GM12874 (cell line): ENCODE results near the gene TMOD3.

Source experiments
- CTCF ChIP-seq: IDR thresholded peaks from 2 replicates; pipeline ENCODE4 v1.5.1; 2011; ENCODE audit warnings: low read depth, mild to moderate bottlenecking, control low read depth, low read length, moderate library complexity; ENCODE audit not compliant: insufficient read depth

TMOD3 gene

DNA sequence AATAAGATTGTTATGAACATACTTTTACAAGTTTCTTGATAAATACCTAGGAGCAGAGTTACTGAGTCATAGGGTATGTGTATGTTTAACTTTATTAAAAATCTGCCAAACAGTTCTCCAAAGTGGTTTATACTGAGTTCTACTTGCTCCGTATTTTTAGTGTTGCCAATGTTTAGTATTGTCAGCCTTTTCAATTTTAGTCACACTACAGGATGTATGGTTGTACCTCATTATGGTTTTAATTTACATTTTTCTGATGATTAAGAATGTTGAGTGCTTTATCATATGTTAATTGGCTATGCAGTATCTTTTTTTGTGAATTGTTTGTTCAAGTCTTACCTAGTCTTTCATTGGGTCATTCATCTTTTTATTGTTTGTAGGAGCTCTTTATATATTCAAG, 4.3 kb downstream of the TMOD3 start:
- no peak for TF ChIP-seq CTCF

GRCh38 chr15:51837792-51838251, 8.4 kb downstream of the TMOD3 start:
- TF ChIP-seq CTCF, result no peak

- TF ChIP-seq CTCF, result no peak
Measured at GRCh38 chr15:51838270-51838669, 8.8 kb downstream of the TMOD3 start.

DNA sequence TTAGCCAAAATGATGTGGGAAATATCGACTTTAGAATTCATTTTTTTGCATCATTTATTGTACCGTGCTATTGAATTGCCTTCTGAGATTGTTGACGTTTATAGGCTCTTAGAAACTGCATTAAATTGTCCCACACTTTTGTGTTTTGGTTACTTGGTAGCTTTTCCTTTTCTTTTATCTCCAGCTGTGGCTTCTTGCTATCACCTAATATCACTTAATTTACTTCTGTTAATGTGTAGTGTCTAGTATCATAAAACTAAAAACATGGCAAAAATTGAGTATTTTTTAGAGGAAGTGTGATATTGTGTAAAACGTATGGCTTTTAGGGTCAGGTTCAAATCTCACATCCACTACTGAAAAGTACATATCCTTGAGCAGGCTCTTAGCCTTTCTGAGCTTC, 11.2 kb downstream of the TMOD3 start:
- no peak for TF ChIP-seq CTCF

DNA sequence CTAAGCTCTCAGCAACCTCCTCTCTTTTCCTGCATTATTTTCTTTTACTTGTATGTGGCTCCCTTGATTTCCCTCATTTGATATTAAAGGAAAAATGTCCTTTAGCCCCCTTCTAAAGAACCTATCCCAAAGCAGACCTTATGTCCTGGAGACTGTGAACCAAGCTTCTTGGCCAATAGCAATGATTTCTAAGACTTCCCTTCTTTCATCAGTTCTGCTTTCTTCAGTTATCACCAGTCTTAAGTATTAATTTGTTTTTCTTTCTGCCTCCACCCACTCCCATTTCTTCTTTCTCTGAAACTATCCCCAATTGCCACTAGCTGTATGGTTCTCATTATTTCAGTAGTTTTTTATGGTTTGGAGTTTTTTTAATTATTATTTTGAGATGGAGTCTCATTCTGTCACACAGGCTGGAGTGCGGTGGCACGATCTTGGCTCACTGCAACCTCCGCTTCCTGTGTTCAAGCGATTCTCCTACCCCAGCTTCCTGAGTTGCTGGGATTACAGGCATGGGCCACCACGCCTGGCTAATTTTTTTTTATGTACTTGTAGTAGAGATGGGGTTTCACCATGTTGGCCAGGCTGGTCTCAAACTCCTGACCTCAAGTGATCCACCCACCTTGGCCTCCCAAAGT, 12.1 kb downstream of the TMOD3 start:
- TF ChIP-seq CTCF, result no peak

GRCh38 chr15:51842265-51842664, 12.8 kb downstream of the TMOD3 start:
- TF ChIP-seq CTCF, result no peak

DNA sequence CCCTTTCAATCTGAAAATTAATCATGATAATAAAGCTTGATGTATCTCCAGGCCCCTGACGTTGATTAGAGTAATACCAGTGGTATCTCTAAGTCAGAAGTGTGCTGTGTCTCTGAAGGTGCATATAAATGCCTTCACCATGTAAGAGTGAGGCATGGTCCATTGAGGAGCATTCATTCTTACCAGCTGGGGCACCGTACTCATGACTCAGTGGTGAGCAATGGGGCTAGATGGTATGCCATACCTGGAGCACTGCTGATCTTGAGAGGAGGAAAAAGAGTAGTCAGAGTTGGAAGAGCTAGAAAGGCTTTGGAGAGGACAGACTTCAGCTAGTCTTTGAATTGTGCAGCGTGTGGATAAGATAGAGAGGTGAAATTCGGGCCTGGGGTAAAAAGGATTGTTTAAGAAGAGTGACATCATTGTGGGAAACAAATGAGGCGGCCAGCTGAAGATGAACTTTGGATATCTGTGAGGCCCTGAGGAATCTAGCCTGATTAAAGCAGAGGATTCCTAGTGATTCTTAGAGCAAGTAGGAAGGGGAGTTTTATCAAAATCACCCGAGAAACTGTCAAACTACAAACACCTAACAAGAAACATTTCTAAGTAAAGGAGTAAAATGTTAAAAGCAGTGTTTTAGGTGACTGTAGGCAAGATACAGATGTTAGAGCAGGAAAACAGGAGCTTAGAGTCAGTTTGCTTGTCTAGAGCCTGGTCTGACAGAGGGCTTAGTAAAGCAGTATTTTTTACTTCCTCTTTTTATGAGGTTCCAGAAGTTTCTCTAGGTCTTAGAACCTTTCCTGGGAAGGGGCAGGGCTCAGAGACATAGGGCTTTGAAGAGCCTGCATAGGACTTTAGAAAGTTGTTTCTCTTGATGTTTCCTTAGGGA, 13.6 kb downstream of the TMOD3 start:
- no peak for TF ChIP-seq CTCF
